Stimulated activated CD4-positive, alpha-beta T cell treated with anti-CD3 and anti-CD28 coated beads, TNF-alpha, amount 100 ng/mL, for 4 hours (primary cell): ENCODE results near the gene FMN1.
"Not testable (repeated sequence)": the region's sequence is repeated elsewhere in the genome, so short reads cannot be mapped to it uniquely, and the experiment has no call there.

Source experiments
- DNase-seq, 3 experiments: peaks; one replicate each; pipeline ENCODE4 v3.0.0-alpha.2; 2020; ENCODE audit warnings: low read depth in 3 of 3

FMN1 gene

DNA sequence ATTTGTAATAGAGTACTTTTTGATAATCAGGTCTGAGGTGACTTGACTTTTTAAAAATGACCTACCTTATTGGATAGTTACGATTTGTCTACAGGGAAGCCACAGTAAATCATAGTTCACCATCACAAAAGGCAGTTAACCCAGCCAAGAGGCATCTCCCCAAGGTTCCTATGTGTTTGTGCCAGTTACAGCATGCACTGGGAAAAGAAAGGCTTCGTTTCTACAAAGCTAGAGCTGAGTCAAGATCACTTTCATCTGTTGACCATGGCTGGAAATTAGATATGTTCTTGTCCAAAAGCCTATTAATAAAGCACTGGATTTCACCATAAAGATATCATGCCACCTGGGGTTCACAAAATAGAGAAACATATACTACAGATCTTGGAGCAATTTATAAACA, 336.8 kb downstream of the FMN1 start:
- DNase-seq, result no peak

DNA sequence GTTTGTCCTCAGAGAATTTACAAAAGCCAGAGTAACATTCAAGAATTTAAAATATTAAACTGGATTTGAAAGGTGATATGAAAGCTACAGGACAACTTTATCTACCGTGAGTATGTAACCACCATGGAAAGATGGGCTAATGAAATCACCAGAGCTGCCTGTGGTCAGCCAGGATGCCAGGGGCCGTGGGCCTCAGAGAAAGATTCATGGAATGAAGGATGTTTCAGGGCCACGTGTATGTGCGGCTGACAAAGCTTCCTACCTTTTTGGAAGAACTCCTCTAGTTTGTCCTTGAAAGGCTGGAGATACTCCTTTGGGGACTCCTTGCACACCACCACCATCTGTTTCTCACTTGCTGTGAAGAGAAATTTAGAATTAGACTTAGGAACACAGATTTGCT, 337.8 kb downstream of the FMN1 start:
- no peak for DNase-seq

DNA sequence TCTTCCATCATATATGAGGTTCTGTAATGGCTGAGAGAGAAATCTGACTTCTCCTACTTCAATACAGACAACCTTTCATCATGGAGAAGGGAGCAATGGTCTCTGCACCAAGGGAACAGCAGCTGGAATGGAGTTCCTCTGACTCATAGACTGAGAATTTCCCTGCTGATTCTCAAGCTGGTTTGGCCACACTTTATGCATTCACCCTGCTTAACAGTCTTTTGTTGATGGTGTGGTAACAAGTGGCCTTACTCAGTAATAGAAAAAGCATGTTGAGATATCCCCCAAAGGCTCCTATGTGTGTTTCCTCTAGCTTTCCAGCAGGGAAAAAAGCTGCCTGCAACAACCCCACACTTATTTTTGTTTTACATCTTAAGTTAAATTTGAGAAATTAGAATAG, 338.6 kb downstream of the FMN1 start:
- DNase-seq, result no peak

DNA sequence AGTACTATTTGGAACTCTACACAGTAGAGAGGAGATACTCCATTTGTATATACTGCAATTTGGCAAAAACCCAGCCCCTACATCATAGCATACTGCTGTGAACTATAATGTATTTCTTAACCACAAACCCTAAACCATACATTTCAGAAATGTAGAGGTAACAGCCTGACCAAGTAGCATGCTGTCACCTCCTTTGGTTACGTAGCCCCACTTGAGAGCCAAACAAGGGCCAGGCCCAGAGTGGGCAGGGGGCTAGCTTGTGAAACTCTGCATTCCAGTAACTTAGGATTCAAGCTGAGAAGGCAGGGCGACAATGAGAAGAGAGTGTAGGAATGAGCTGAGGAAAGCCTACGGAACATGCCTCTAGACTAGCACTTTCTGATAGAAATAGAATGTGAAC, 340.9 kb downstream of the FMN1 start:
- DNase-seq, result no peak

GRCh38 chr15:32852771-32853170, 341.7 kb downstream of the FMN1 start:
- no peak for DNase-seq

GRCh38 chr15:32852017-32852416, 342.5 kb downstream of the FMN1 start:
- no peak for DNase-seq

- no peak for DNase-seq
These were observed 342.9 kb downstream of the FMN1 start for GRCh38 chr15:32851572-32851971.

GRCh38 chr15:32849769-32850668, 344.5 kb downstream of the FMN1 start:
- DNase-seq, result no peak

- not testable (repeated sequence) for DNase-seq
These were observed 347.8 kb downstream of the FMN1 start for GRCh38 chr15:32846671-32847070.

GRCh38 chr15:32844118-32844711, 350.3 kb downstream of the FMN1 start:
- no peak for DNase-seq

- DNase-seq, result no peak
These were observed 351.2 kb downstream of the FMN1 start for GRCh38 chr15:32843219-32843815.

DNA sequence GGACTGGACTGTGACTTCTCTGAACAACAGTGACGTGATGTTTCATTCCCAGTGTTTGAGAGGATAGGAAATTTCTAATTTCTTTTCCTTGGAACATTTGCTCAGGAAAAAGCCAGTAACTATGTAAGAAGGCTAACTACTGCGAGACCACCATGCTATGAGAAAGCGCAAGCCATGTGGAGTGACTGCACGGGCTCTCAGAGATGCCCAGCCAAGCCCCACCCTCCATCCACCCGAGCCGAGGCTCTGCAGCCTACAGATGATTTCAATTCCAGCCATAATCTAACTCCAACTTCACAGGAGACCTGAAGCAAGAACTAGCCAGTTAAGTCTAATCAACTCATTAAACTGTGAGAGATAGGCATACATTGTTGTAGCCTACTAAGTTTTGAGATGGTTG, 352.4 kb downstream of the FMN1 start:
- no peak for DNase-seq

- no peak for DNase-seq
These were observed 353.8 kb downstream of the FMN1 start for GRCh38 chr15:32840507-32841245.

DNA sequence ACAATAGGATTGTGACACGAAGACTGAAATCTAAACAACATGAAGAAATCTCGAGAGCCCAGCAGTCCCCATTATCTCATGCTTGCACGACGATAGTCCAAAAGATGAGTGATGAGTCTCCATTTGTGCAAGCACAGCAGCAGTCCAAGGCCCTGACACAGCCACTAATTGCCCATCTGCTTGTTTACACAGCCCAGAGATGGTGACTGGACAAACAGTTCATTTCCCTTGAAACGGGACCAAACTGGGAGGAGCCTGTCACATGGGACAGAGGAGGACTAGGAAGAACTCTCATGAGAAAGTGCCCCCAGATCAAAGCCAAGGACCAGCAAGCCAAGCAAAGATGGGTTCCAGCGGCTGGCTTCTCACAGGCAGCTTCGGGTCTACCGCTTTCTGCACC, 355.7 kb downstream of the FMN1 start:
- DNase-seq, result no peak

- DNase-seq, result no peak
These were observed 356.2 kb downstream of the FMN1 start for GRCh38 chr15:32838338-32838737.

- no peak for DNase-seq
These were observed 356.6 kb downstream of the FMN1 start for GRCh38 chr15:32837935-32838334.

- DNase-seq, result no peak
These were observed 360.4 kb downstream of the FMN1 start for GRCh38 chr15:32834156-32834555.

DNA sequence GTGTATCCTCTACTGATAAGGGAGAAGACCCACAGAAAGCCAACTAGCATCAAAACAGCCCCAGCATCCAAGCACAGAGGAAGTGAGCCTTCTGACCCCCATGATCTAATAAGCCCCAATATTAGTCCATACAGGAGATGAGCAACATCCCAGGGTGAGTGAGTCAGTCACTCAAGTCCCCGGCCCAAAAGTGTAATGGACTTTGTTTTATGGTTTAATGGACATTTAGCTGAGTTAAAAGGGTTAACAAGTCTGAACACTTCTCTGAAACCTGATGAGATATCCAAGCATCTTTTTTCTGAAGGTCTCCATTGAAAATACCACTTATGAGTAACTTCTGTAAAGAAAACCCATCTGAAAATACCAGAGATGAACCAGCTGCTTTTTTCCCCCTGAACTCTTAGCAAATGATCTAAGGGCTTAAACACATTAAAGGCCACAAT, 361.1 kb downstream of the FMN1 start:
- no peak for DNase-seq

- no peak for DNase-seq
These were observed 363.0 kb downstream of the FMN1 start for GRCh38 chr15:32831485-32831884.

GRCh38 chr15:32830241-32830640, 364.3 kb downstream of the FMN1 start:
- DNase-seq, result no peak

- DNase-seq, result no peak
These were observed 365.1 kb downstream of the FMN1 start for GRCh38 chr15:32829436-32829835.

DNA sequence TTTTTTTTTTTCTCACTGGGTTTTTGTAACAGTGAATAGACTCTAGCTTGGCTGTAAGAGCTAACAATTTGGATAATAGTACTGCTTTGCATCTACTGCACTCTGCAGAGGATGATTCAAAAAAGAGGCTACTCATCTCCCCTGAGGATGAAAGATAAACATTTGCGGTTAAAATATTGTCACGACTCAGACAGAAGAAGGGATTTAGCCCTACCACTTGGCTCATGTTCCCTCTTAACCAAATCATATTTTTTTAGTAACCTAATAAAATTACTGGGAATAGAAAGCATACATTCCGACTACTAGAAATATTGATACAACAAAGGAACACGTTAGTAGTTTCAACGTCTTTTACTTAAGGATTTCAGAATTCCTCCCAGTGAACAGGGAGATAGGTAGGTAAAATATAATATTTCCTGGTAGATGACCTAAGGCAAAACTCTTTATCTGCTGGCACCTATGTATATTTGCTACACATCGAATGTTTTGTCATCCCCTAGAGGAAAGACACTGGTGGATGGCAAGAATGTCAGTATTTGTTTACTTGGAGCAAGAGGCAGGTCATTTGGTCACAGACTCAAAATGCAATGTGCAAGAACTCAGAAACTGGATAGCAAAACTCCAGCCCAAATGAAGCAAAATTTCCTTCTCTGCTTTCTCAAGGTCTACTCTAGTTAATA, 365.9 kb downstream of the FMN1 start:
- DNase-seq, result no peak
